GM12878 (cell line): Measurements from ENCODE around the gene PALS2. TPM values are rescaled to one million over a fixed set of nuclear protein-coding genes. Genes with fewer than 3 reads are reported as not detected.

Source experiments
- ATAC-seq: fragments of 200-7000 bp; cut with Tn5 transposase; 3 replicates; pipeline ENCODE4 v1.9.1; 2020; ENCODE audit warnings: mild to moderate bottlenecking, moderate library complexity
- BruUV-seq: library from RNA; stranded (reverse); fragments of 400-500 nt; replicated peaks from 2 replicates; lab custom pipeline; 2021; lab: Mats Ljungman, UMichigan
- CTCF ChIA-PET: fragments of 300-600 bp; sonication (Branson Sonifier 250); formaldehyde crosslinking; extraction: SDS; loops from one replicate; lab custom pipeline; 2021; ENCODE audit warnings: inconsistent platforms; lab: Yijun Ruan, JAX
- POLR2A ChIA-PET: fragments of 350-600 bp; formaldehyde crosslinking; extraction: SDS; loops from one replicate; lab custom pipeline; 2021; ENCODE audit warnings: inconsistent platforms; lab: Charles Lee
- RAD21 ChIA-PET: fragments of 300-600 bp; sonication (Branson Sonifier 250); formaldehyde crosslinking; loops from one replicate; lab custom pipeline; 2023; ENCODE audit warnings: antibody characterized with exemption; ENCODE audit not compliant: unreplicated experiment; lab: Charles Lee
- SMC1A ChIA-PET: fragments of 300-600 bp; sonication (Branson Sonifier 250); formaldehyde crosslinking; loops from one replicate; lab custom pipeline; 2023; ENCODE audit not compliant: unreplicated experiment, uncharacterized antibody; lab: Charles Lee
- DNase-seq: peaks from one replicate; pipeline ENCODE4 v3.0.0-alpha.2; 2011; ENCODE audit warnings: low read depth, low spot score
- FAIRE-seq: peaks from 3 replicates; lab custom pipeline; 2011; peaks lifted over from hg19 to GRCh38; lab: Jason Lieb, UNC
- H2AFZ ChIP-seq: 2 replicates; pipeline ENCODE4 v1.6.0; 2011; ENCODE audit warnings: low read depth, low read length, control low read depth; ENCODE audit not compliant: control insufficient read depth
- H3K27ac ChIP-seq: 2 replicates; pipeline ENCODE4 v1.5.1; 2011; ENCODE audit warnings: control low read depth; ENCODE audit not compliant: control insufficient read depth, insufficient read depth
- H3K27me3 ChIP-seq, 2 experiments: replicated peaks in 1 of 2; 2 replicates each; pipeline versions ENCODE4 v1.6.0 to v1.6.1; 2011; ENCODE audit warnings: low read length in 1 of 2; ENCODE audit not compliant: control insufficient read depth in 2 of 2, insufficient read depth in 2 of 2
- H3K36me3 ChIP-seq, 2 experiments: 2 replicates each; pipeline ENCODE4 v1.5.1; 2011; ENCODE audit warnings: low read length in 1 of 2; ENCODE audit not compliant: control insufficient read depth in 2 of 2, insufficient read depth in 2 of 2
- H3K4me1 ChIP-seq: 2 replicates; pipeline ENCODE4 v1.6.1; 2011; ENCODE audit warnings: mild to moderate bottlenecking, low read length, moderate library complexity, mixed read lengths; ENCODE audit not compliant: control insufficient read depth, insufficient read depth
- H3K4me2 ChIP-seq: 2 replicates; pipeline ENCODE4 v1.6.0; 2011; ENCODE audit warnings: control low read depth; ENCODE audit not compliant: control insufficient read depth, insufficient read depth
- H3K4me3 ChIP-seq: fragments of 200-600 bp; sonication (generic); 2 replicates; pipeline ENCODE4 v1.5.1; 2016
- H3K79me2 ChIP-seq: 2 replicates; pipeline ENCODE4 v1.6.0; 2011; ENCODE audit warnings: low read length; ENCODE audit not compliant: control insufficient read depth, insufficient read depth
- H3K9ac ChIP-seq: 2 replicates; pipeline ENCODE4 v1.8.0; 2011; ENCODE audit warnings: low read length, control low read depth, mixed read lengths; ENCODE audit not compliant: control insufficient read depth, insufficient read depth
- H3K9me3 ChIP-seq: replicated peaks from 3 replicates; pipeline ENCODE4 v1.5.1; 2011; ENCODE audit warnings: mild to moderate bottlenecking, low read length; ENCODE audit not compliant: control insufficient read depth, insufficient read depth
- H4K20me1 ChIP-seq: 2 replicates; pipeline ENCODE4 v1.6.0; 2011; ENCODE audit not compliant: control insufficient read depth, insufficient read depth
- BACH1 ChIP-seq: fragments of 450-650 bp; IDR thresholded peaks from 2 replicates; pipeline ENCODE4 v1.6.1; 2017; ENCODE audit warnings: mild to moderate bottlenecking, borderline replicate concordance
- EP300 ChIP-seq, 2 experiments: fragments of 150-350 bp in 1 of 2; IDR thresholded peaks; 2 replicates each; pipeline ENCODE4 v1.6.1; 2011 to 2012; ENCODE audit warnings: low read depth in 2 of 2, low read length in 2 of 2, borderline replicate concordance in 1 of 2, improper control_type of control experiment in 1 of 2, inconsistent platforms in 1 of 2; ENCODE audit not compliant: control insufficient read depth in 1 of 2
- FOXK2 ChIP-seq: fragments of 450-650 bp; IDR thresholded peaks from 2 replicates; pipeline ENCODE4 v1.6.1; 2017; ENCODE audit warnings: mild to moderate bottlenecking, moderate library complexity
- HDAC6 ChIP-seq: fragments of 200-600 bp; sonication (generic); IDR thresholded peaks from one replicate; pipeline ENCODE4 v1.8.0; 2017; ENCODE audit warnings: antibody characterized with exemption; ENCODE audit not compliant: unreplicated experiment
- IRF3 ChIP-seq: fragments of 450-650 bp; IDR thresholded peaks from 2 replicates; pipeline ENCODE4 v1.6.1; 2014; ENCODE audit warnings: mild to moderate bottlenecking
- NRF1 ChIP-seq: conservative IDR thresholded peaks from 2 replicates; pipeline ENCODE4 v1.6.1; 2011; ENCODE audit warnings: mild to moderate bottlenecking, low read depth, low read length, improper control_type of control experiment
- PAX5 ChIP-seq: IDR thresholded peaks from 2 replicates; pipeline ENCODE4 v1.6.1; 2011; ENCODE audit warnings: low read depth, low read length, borderline replicate concordance
- POLR2AphosphoS2 ChIP-seq: IDR thresholded peaks from 2 replicates; pipeline ENCODE4 v1.6.1; 2011; ENCODE audit warnings: low read depth, mild to moderate bottlenecking, low read length, improper control_type of control experiment, moderate library complexity
- POU2F2 ChIP-seq: IDR thresholded peaks from 3 replicates; pipeline ENCODE4 v1.6.1; 2011; ENCODE audit warnings: low read depth, mild to moderate bottlenecking, low read length, borderline replicate concordance
- REST ChIP-seq: IDR thresholded peaks from 2 replicates; pipeline ENCODE4 v1.6.1; 2012; ENCODE audit warnings: mild to moderate bottlenecking, low read depth, low read length
- STAT1 ChIP-seq: fragments of 450-650 bp; conservative IDR thresholded peaks from 2 replicates; pipeline ENCODE4 v1.6.1; 2014; ENCODE audit warnings: antibody characterized with exemption, mild to moderate bottlenecking
- TCF12 ChIP-seq: IDR thresholded peaks from 2 replicates; pipeline ENCODE4 v1.6.1; 2011; ENCODE audit warnings: low read depth, mild to moderate bottlenecking, low read length
- ZBED1 ChIP-seq: IDR thresholded peaks from 2 replicates; pipeline ENCODE4 v1.6.1; 2016; ENCODE audit warnings: borderline replicate concordance
- ZNF384 ChIP-seq: IDR thresholded peaks from 2 replicates; pipeline ENCODE4 v1.6.1; 2012; ENCODE audit warnings: low read depth, mild to moderate bottlenecking, low read length, improper control_type of control experiment, borderline replicate concordance
- ZNF687 ChIP-seq: fragments of 450-650 bp; IDR thresholded peaks from 2 replicates; pipeline ENCODE4 v1.6.1; 2017; ENCODE audit warnings: mild to moderate bottlenecking, moderate library complexity
- in situ Hi-C: fragments of 300-500 bp; cut with MboI; formaldehyde crosslinking; loops from 9 replicates; pipeline ENCODE4 v1.14.3; 2018; ENCODE audit warnings: mixed read lengths
- intact Hi-C: fragments of 100-400 bp; cut with micrococcal nuclease; formaldehyde crosslinking; loops from one replicate; pipeline ENCODE4 v1.14.2; 2022; ENCODE audit not compliant: unreplicated experiment
- polyA plus RNA-seq, 11 experiments: library from polyadenylated mRNA; depleted of rRNA in 4 of 11; unstranded in 6 of 11; stranded (reverse) in 5 of 11; fragments of >200 nt; fragmentation: Nextera tagmentation in 4 of 11; fragmentation: Illumina TruSeq in 1 of 11; extraction: Ambion mirVana in 4 of 11; extraction: Trizol in 1 of 11; gene quantifications; 1 replicate in 1 of 11; 2 replicates in 10 of 11; pipeline versions ENCODE4 v1.2.1 to v1.2.3, GENCODE V29; 2011 to 2016; ENCODE audit warnings: inconsistent platforms in 2 of 11, missing spikeins in 2 of 11, low read depth in 1 of 11
- total RNA-seq, 4 experiments: library from RNA; depleted of rRNA in 3 of 4; stranded (reverse); fragments of >200 nt in 3 of 4; fragmentation: Illumina TruSeq in 1 of 4; extraction: Trizol in 1 of 4; gene quantifications; 2 replicates each; pipeline versions ENCODE4 v1.2.1 to v1.2.3, GENCODE V29; 2013 to 2021
- TF ChIP-seq, protein P1 (sequence below): IDR thresholded peaks from 2 replicates; pipeline ENCODE4 v1.6.1; 2012; ENCODE audit warnings: low read depth, low read length, improper control_type of control experiment

The PALS2 gene
- total and polyA plus RNA-seq, 10 of the 15 experiments (the other 5 are each of a cell fraction or from before 2014, with no cell fraction given): 10.7 to 53.5 (median 20.1) TPM

DNA sequence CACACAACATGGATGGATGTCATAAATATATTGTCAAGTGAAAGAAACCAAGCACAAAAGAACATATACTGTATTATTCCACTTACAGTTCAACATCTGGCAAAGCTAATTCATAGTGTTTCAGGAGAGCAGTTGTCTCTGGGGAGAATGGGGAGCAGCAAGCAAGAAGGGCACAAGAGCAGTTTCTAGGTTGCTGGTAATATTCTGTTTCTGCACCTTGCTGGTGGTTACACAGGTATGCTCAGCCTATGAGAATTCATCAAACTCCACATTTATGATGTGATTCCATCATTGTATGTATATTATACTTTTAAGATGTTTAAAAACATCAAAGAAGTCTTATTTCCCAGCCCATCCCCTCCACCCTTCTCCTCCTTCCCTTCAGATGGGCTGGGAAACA lies 18.1 kb upstream of the PALS2 start:
- SMC1A ChIA-PET: interaction anchor here (0.6 kb wide), 2 partner anchors 33 to 160 kb away, joined by 3 read pairs; no protein-coding TSS in a partner anchor
- TF ChIP-seq IRF3 (no peak), NRF1 (no peak), ZNF384 (no peak), TCF12 (no peak), STAT1 (no peak), FOXK2 (no peak), POLR2AphosphoS2 (no peak), PAX5 (no peak), REST (no peak), EP300 (IDR thresholded peaks at IDR 0.05; ENCODE audit: borderline replicate concordance in 1 of 2, control insufficient read depth in 1 of 2, low read depth in 2 of 2, low read length in 2 of 2) (no peak), POU2F2 (no peak), BACH1 (no peak), HDAC6 (no peak), ZNF687 (no peak), ZBED1 (no peak)
- TF ChIP-seq, protein P1, sequence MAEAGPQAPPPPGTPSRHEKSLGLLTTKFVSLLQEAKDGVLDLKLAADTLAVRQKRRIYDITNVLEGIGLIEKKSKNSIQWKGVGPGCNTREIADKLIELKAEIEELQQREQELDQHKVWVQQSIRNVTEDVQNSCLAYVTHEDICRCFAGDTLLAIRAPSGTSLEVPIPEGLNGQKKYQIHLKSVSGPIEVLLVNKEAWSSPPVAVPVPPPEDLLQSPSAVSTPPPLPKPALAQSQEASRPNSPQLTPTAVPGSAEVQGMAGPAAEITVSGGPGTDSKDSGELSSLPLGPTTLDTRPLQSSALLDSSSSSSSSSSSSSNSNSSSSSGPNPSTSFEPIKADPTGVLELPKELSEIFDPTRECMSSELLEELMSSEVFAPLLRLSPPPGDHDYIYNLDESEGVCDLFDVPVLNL: no peak
- intact Hi-C loops: no loop called here
- Histone ChIP-seq H3K4me2 (no peak overlapping the region), H3K36me3 (no peaks in the 10 kb centered on the region), H3K79me2 (no peaks in the 10 kb centered on the region), H3K27ac (no peak overlapping the region), H3K4me3 (no peak overlapping the region), H3K27me3 (no peaks in the 10 kb centered on the region; a peak in 2 of 4 replicates), H3K9me3 (no peaks in the 10 kb centered on the region), H3K9ac (no peak overlapping the region), H4K20me1 (no peaks in the 10 kb centered on the region), H2AFZ (no peak overlapping the region), H3K4me1 (no peaks in the 10 kb centered on the region)
- RAD21 ChIA-PET: no interaction called here
- DNase-seq (no peak), ATAC-seq (no peak), FAIRE-seq (no peak)
- BruUV-seq: no TSS peak
- CTCF ChIA-PET: interaction anchor here (1.5 kb wide), 1 partner anchor 14 kb away, joined by 3 read pairs; no protein-coding TSS in a partner anchor
- in situ Hi-C loops: no loop called here
- POLR2A ChIA-PET: no interaction called here
